ENCODE measurements around the gene PDIA4. TPM values are rescaled to one million over a fixed set of nuclear protein-coding genes. Genes with fewer than 3 reads are reported as not detected.
A peak's percentile ranks its signal among the peaks of the same experiment; 100 is the strongest.
"Not testable (repeated sequence)": the region's sequence is repeated elsewhere in the genome, so short reads cannot be mapped to it uniquely, and the experiment has no call there.

PDIA4 gene
- total and polyA plus RNA-seq, 4 experiments from 2014 or later = 82.8 to 125 (median 94.5) TPM

- H3K4me1 ChIP-seq (ENCODE audit: insufficient read depth, low read length); H3K4me3 ChIP-seq (ENCODE audit: low read length in 2 of 2); H3K9me3 ChIP-seq (ENCODE audit: control insufficient read depth in 1 of 2, low read length in 2 of 2); H3K9me3 Mint-ChIP-seq; H3K4me1 Mint-ChIP-seq; H3K27me3 Mint-ChIP-seq; H3K27ac ChIP-seq (ENCODE audit: low read depth, low read length); H3K4me3 Mint-ChIP-seq; H3K27me3 ChIP-seq (ENCODE audit: insufficient read depth, low read length); intact Hi-C loops (cut with micrococcal nuclease); DNase-seq: not testable (repeated sequence)
- POLR2A ChIA-PET (ENCODE audit: partially characterized antibody) = interaction anchor here (1.0 kb wide), 1 partner anchor 25 kb away, joined by 3 read pairs; no protein-coding TSS in a partner anchor
- Mint-ChIP-seq H3K36me3 (peaks cover 30 to 70% of the 10 kb centered on the region in 2 donors), H3K27ac (peak overlapping the region in 3 of 7 donors; percentile 64 to 92 (median 90))
- CTCF ChIA-PET (ENCODE audit: partially characterized antibody) = interaction anchor here (5.0 kb wide), 1 partner anchor 53 kb away, joined by 39 read pairs; no protein-coding TSS in a partner anchor
- H3K36me3 ChIP-seq (ENCODE audit: insufficient read depth, low read length) = peaks cover 62% of the 10 kb centered on the region
These were observed 15.6 kb downstream of the PDIA4 start for GRCh38 chr7:149012730-149013129.

GRCh38 chr7:149011491-149011890 lies 16.8 kb downstream of the PDIA4 start:
- Mint-ChIP-seq H3K4me3 (no peak overlapping the region), H3K9me3 (no peaks in the 10 kb centered on the region), H3K27me3 (no peaks in the 10 kb centered on the region), H3K27ac (peak overlapping the region in 3 of 7 donors; percentile 0 to 70 (median 55)), H3K4me1 (peaks cover 0 to 6% (median 4%) of the 10 kb centered on the region in 4 donors), H3K36me3 (peaks cover 28 to 74% of the 10 kb centered on the region in 2 donors)
- Histone ChIP-seq H3K36me3 (ENCODE audit: insufficient read depth, low read length) (peaks cover 62% of the 10 kb centered on the region), H3K4me3 (ENCODE audit: low read length in 2 of 2) (no peak overlapping the region), H3K27me3 (ENCODE audit: insufficient read depth, low read length) (no peaks in the 10 kb centered on the region), H3K9me3 (ENCODE audit: control insufficient read depth in 1 of 2, low read length in 2 of 2) (no peaks in the 10 kb centered on the region), H3K4me1 (ENCODE audit: insufficient read depth, low read length) (no peaks in the 10 kb centered on the region), H3K27ac (ENCODE audit: low read depth, low read length) (no peak overlapping the region)
- ChIA-PET POLR2A (ENCODE audit: partially characterized antibody) (no interaction called here), CTCF (ENCODE audit: partially characterized antibody) (interaction anchor here (1.2 to 5.0 kb wide), 3 partner anchors 10 to 54 kb away, joined by 5 to 39 read pairs (median 11); no protein-coding TSS in a partner anchor)
- DNase-seq = no peak
- intact Hi-C loops (cut with micrococcal nuclease) = no loop called here

- Mint-ChIP-seq H3K27ac (peak overlapping the region in 1 of 7 donors; percentile 44), H3K4me3 (no peak overlapping the region), H3K4me1 (peaks cover 4 to 10% (median 7%) of the 10 kb centered on the region in 4 donors), H3K9me3 (no peaks in the 10 kb centered on the region), H3K36me3 (peaks cover 35 to 78% of the 10 kb centered on the region in 2 donors), H3K27me3 (no peaks in the 10 kb centered on the region)
- ChIA-PET CTCF (ENCODE audit: partially characterized antibody) (interaction anchor here (1.2 to 5.0 kb wide), 3 partner anchors 11 to 55 kb away, joined by 5 to 39 read pairs (median 11); no protein-coding TSS in a partner anchor), POLR2A (ENCODE audit: partially characterized antibody) (interaction anchor here (1.2 kb wide), 1 partner anchor 18 kb away, joined by 3 read pairs; the partner anchor contains the start of gene PDIA4)
- Histone ChIP-seq H3K27ac (ENCODE audit: low read depth, low read length) (no peak overlapping the region), H3K9me3 (ENCODE audit: control insufficient read depth in 1 of 2, low read length in 2 of 2) (no peaks in the 10 kb centered on the region), H3K27me3 (ENCODE audit: insufficient read depth, low read length) (no peaks in the 10 kb centered on the region), H3K4me3 (ENCODE audit: low read length in 2 of 2) (no peak overlapping the region), H3K36me3 (ENCODE audit: insufficient read depth, low read length) (peaks cover 56% of the 10 kb centered on the region), H3K4me1 (ENCODE audit: insufficient read depth, low read length) (peaks cover 4% of the 10 kb centered on the region)
- DNase-seq = no peak
- intact Hi-C loops (cut with micrococcal nuclease) = no loop called here
These were observed 17.9 kb downstream of the PDIA4 start for GRCh38 chr7:149010451-149010850.

DNA sequence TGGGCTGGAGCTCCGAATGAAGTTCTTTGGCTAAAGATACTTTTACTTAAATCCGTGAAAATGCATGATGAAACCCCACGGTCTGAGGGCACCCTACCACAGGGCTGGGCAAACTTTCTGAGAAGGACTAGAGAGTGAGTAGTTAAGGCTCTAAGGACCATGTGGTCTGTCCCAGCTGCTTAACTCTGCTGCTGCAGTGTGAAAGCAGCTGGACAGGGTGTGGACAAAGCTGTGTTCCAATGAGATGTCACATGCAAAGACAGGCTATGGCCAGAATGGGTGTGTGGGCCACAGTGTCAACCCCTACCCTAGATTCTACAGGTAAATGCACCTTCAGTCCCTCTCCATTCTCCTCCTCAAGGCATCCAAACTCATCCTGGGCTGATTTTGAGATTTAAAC lies 18.8 kb downstream of the PDIA4 start:
- ChIA-PET CTCF (ENCODE audit: partially characterized antibody) (interaction anchor here (1.0 to 5.0 kb wide), 5 partner anchors 9 to 66 kb away, joined by 3 to 39 read pairs (median 3); no protein-coding TSS in a partner anchor), POLR2A (ENCODE audit: partially characterized antibody) (interaction anchor here (1.2 kb wide), 1 partner anchor 18 kb away, joined by 3 read pairs; the partner anchor contains the start of gene PDIA4)
- Mint-ChIP-seq H3K36me3 (peaks cover 30 to 70% of the 10 kb centered on the region in 2 donors), H3K27ac (peak overlapping the region in 2 of 7 donors; percentile 22 to 66), H3K4me3 (no peak overlapping the region), H3K9me3 (no peaks in the 10 kb centered on the region), H3K27me3 (no peaks in the 10 kb centered on the region), H3K4me1 (peaks cover 4 to 10% (median 7%) of the 10 kb centered on the region in 4 donors)
- Histone ChIP-seq H3K4me3 (ENCODE audit: low read length in 2 of 2) (no peak overlapping the region), H3K9me3 (ENCODE audit: control insufficient read depth in 1 of 2, low read length in 2 of 2) (no peaks in the 10 kb centered on the region), H3K27me3 (ENCODE audit: insufficient read depth, low read length) (no peaks in the 10 kb centered on the region), H3K36me3 (ENCODE audit: insufficient read depth, low read length) (peaks cover 54% of the 10 kb centered on the region), H3K4me1 (ENCODE audit: insufficient read depth, low read length) (peaks cover 4% of the 10 kb centered on the region), H3K27ac (ENCODE audit: low read depth, low read length) (no peak overlapping the region)
- intact Hi-C loops (cut with micrococcal nuclease) = no loop called here
- DNase-seq = no peak

DNA sequence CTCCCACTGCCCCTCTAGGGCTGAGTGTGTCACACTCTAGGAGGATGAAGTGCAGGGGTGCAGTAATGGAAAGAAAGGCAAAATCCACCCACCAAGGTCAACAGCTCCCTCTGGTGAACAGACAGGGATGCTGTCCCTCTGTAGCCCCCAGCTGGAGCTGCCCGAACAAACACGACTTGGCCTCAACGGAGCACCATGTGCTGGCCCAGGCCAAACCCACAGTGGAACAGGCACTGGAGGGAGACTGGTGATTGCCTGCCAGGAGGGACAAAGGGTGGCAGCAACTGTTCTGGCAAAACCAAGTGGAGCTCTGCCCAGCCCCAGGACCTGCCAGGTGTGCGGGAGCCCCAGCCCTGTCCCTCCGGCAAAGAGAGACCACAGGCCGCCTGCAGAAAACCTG lies 20.7 kb downstream of the PDIA4 start:
- Histone ChIP-seq H3K27me3 (ENCODE audit: insufficient read depth, low read length) (no peaks in the 10 kb centered on the region), H3K27ac (ENCODE audit: low read depth, low read length) (no peak overlapping the region), H3K9me3 (ENCODE audit: control insufficient read depth in 1 of 2, low read length in 2 of 2) (no peaks in the 10 kb centered on the region), H3K4me1 (ENCODE audit: insufficient read depth, low read length) (peaks cover 4% of the 10 kb centered on the region), H3K36me3 (ENCODE audit: insufficient read depth, low read length) (peaks cover 56% of the 10 kb centered on the region), H3K4me3 (ENCODE audit: low read length in 2 of 2) (no peak overlapping the region)
- no peak for DNase-seq
- peak overlapping the region in 1 of 7 donors; percentile 29 for H3K27ac Mint-ChIP-seq
- H3K36me3 Mint-ChIP-seq = peaks cover 34 to 62% of the 10 kb centered on the region in 2 donors
- H3K9me3 Mint-ChIP-seq = no peaks in the 10 kb centered on the region
- intact Hi-C loops (cut with micrococcal nuclease) = no loop called here
- H3K4me1 Mint-ChIP-seq = peaks cover 3 to 4% (median 4%) of the 10 kb centered on the region in 4 donors
- no peaks in the 10 kb centered on the region for H3K27me3 Mint-ChIP-seq
- no peak overlapping the region for H3K4me3 Mint-ChIP-seq
- ChIA-PET CTCF (ENCODE audit: partially characterized antibody) (interaction anchor here (0.9 to 5.6 kb wide), 14 partner anchors 11 to 433 kb away, joined by 3 to 145 read pairs (median 4); partner anchors contain the start of gene PDIA4), POLR2A (ENCODE audit: partially characterized antibody) (interaction anchor here (1.0 to 1.5 kb wide), 3 partner anchors 16 to 61 kb away, joined by 3 to 8 read pairs (median 4); no protein-coding TSS in a partner anchor)

GRCh38 chr7:149007146-149007545 lies 21.2 kb downstream of the PDIA4 start:
- no peak overlapping the region for H3K4me3 ChIP-seq (ENCODE audit: low read length in 2 of 2)
- POLR2A ChIA-PET (ENCODE audit: partially characterized antibody) = interaction anchor here (0.9 to 1.5 kb wide), 4 partner anchors 13 to 62 kb away, joined by 3 to 8 read pairs (median 4); no protein-coding TSS in a partner anchor
- CTCF ChIA-PET (ENCODE audit: partially characterized antibody) = interaction anchor here (0.5 to 5.6 kb wide), 17 partner anchors 12 to 433 kb away, joined by 3 to 145 read pairs (median 4); partner anchors contain the start of gene PDIA4
- H3K36me3 ChIP-seq (ENCODE audit: insufficient read depth, low read length) = peaks cover 51% of the 10 kb centered on the region
- Mint-ChIP-seq H3K36me3 (peaks cover 31 to 58% of the 10 kb centered on the region in 2 donors), H3K27me3 (no peaks in the 10 kb centered on the region), H3K4me3 (no peak overlapping the region), H3K4me1 (peaks cover 3 to 4% (median 4%) of the 10 kb centered on the region in 4 donors), H3K27ac (peak overlapping the region in 3 of 7 donors; percentile 12 to 36 (median 29)), H3K9me3 (no peaks in the 10 kb centered on the region)
- intact Hi-C loops (cut with micrococcal nuclease) = no loop called here
- no peak for DNase-seq
- no peak overlapping the region for H3K27ac ChIP-seq (ENCODE audit: low read depth, low read length)
- H3K9me3 ChIP-seq (ENCODE audit: control insufficient read depth in 1 of 2, low read length in 2 of 2) = no peaks in the 10 kb centered on the region
- peaks cover 4% of the 10 kb centered on the region for H3K4me1 ChIP-seq (ENCODE audit: insufficient read depth, low read length)
- H3K27me3 ChIP-seq (ENCODE audit: insufficient read depth, low read length) = no peaks in the 10 kb centered on the region

DNA sequence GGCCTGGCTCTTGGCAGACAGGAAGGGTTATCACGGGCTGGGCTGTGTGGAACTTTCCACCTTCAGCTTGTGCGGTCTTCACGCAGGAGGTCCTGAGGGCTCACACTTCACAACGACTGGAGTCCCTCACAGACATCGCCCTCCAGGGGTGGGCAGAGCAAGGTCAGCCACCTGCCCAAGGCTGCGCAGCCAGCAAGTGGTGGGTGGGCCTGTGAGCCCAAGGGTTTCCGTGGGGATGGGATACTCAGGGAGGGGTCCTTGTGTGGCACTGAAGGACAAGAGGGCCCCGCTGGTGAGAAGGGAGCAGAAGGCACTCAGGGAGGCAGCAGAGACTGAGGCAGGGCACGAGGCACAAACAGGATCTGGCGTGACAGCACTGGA lies 22.0 kb downstream of the PDIA4 start:
- POLR2A ChIA-PET (ENCODE audit: partially characterized antibody) = interaction anchor here (0.9 to 2.5 kb wide), 9 partner anchors 13 to 119 kb away, joined by 3 to 26 read pairs (median 6); partner anchors contain the start of genes PDIA4, ZNF425 and ZNF786
- no peaks in the 10 kb centered on the region for H3K27me3 ChIP-seq (ENCODE audit: insufficient read depth, low read length)
- peaks cover 4% of the 10 kb centered on the region for H3K4me1 ChIP-seq (ENCODE audit: insufficient read depth, low read length)
- no peaks in the 10 kb centered on the region for H3K9me3 ChIP-seq (ENCODE audit: control insufficient read depth in 1 of 2, low read length in 2 of 2)
- H3K27ac ChIP-seq (ENCODE audit: low read depth, low read length) = no peak overlapping the region
- peak overlapping the region in 3 of 7 donors; percentile 27 to 81 (median 36) for H3K27ac Mint-ChIP-seq
- H3K9me3 Mint-ChIP-seq = no peaks in the 10 kb centered on the region
- DNase-seq = no peak
- peaks cover 28 to 53% of the 10 kb centered on the region in 2 donors for H3K36me3 Mint-ChIP-seq
- H3K4me1 Mint-ChIP-seq = peaks cover 3 to 4% (median 4%) of the 10 kb centered on the region in 4 donors
- H3K27me3 Mint-ChIP-seq = no peaks in the 10 kb centered on the region
- H3K4me3 Mint-ChIP-seq = no peak overlapping the region
- intact Hi-C loops (cut with micrococcal nuclease) = no loop called here
- CTCF ChIA-PET (ENCODE audit: partially characterized antibody) = interaction anchor here (1.1 to 5.6 kb wide), 12 partner anchors 8 to 432 kb away, joined by 3 to 145 read pairs (median 13); partner anchors contain the start of gene PDIA4
- peaks cover 43% of the 10 kb centered on the region for H3K36me3 ChIP-seq (ENCODE audit: insufficient read depth, low read length)
- no peak overlapping the region for H3K4me3 ChIP-seq (ENCODE audit: low read length in 2 of 2)
